DLD1 (cell line): ENCODE results near the gene FECH.
"Not testable (repeated sequence)": the region's sequence is repeated elsewhere in the genome, so short reads cannot be mapped to it uniquely, and the experiment has no call there.

Source experiments
- in situ Hi-C: cut with HindIII; loops from 2 replicates; pipeline ENCODE4 v1.10.0; 2017; ENCODE audit warnings: low sequenced_read_pairs

Gene FECH, protein sequence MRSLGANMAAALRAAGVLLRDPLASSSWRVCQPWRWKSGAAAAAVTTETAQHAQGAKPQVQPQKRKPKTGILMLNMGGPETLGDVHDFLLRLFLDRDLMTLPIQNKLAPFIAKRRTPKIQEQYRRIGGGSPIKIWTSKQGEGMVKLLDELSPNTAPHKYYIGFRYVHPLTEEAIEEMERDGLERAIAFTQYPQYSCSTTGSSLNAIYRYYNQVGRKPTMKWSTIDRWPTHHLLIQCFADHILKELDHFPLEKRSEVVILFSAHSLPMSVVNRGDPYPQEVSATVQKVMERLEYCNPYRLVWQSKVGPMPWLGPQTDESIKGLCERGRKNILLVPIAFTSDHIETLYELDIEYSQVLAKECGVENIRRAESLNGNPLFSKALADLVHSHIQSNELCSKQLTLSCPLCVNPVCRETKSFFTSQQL

DNA sequence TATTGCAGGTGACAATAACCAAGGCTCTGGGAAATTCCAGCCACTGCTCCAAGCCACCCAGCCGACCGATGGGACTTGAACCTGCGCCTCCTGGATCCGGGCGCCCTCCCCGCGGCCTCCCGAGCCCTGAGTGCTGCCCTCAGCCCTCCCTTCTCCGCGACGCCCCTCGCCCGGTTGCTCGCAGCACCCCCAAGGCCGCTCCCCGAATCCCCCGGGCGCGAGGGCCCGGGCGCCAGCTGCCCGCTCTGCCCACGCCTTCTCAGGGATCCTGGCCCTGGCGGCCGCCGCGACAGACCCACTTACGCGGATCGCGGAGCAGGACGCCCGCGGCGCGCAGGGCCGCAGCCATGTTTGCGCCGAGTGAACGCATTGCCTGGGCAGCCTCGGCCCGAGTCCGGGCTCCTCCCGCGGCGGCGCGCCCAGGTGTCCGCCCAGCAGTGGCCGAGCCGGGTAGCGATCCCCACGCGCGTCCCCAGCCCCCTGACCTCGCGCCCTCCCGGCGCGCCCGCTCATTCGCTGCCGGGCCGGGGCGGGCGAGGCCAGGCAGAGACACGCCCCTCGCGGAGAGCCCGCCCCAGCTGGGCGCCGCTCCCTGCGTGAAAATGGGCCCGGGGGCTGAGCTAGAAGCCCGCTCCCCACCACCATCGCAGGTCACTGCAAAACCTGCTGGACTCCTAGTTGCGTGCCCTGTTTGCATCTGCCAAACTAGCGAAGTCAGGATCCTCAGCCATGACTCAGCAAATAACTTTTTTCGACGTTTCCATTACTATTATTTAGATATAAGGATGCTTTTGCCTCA, at the start of gene FECH:
TSS of gene FECH (minus strand) at position 452 of the 799 bp plus-strand sequence. CDS start at position 370, 82 bp downstream.
- in situ Hi-C loops = no loop called here

DNA sequence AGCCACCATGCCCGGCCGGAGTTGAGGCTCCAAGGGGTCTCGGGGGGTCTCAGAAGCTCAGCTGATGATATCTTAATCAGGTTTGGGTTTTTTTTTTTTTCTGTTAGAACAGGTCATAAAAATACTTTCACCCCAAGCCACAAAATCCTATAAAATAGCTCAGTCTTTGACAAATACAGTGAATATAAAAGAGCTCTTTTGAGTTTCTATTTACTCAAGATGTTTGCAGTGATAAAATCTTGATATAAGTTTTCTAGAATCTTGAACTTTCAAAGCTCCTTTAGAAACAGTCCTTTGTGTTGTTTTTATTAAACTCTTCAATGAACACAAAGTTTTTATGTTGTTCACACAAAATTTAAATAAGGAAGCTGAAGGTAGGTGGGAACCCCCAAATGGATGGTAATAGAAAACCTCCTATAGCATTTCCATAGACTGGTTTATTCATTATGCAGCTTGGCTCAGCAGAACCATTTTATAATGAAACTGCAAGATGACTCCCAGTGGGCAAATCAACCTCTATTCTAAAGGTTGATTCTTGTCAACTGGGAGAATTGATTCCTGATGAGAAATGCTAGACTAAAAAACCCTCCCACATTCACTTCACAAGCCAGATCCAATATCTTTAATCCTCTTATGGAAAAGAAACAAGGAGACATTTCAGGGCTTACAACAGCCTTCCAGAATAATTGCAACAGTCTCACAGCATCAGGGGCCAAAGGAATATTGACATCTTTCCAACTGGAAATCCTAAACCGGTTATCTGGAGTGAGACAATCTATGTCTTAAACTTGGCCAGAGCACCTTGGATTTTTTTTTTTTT, 48.7 kb upstream of the FECH start:
- in situ Hi-C loops = no loop called here

DNA sequence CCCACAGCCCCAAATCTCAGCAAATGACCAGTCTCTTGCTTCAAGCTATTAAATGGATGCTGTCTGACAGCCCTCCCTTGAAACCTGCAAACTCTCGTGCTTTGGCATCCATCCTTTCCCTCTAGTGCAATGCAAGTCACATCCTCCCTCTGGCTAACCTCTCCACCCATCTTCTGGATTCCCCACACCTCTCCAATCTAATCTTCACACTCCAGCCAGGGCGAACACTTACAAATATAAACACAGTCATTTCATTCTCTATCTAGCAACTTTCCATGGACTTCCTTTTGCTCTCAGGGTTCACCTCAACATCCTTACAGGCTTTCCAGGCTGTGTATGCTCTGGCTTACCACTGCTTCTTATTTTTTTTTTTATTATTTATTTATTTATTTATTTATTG, 45.2 kb upstream of the FECH start:
- in situ Hi-C loops = no loop called here

DNA sequence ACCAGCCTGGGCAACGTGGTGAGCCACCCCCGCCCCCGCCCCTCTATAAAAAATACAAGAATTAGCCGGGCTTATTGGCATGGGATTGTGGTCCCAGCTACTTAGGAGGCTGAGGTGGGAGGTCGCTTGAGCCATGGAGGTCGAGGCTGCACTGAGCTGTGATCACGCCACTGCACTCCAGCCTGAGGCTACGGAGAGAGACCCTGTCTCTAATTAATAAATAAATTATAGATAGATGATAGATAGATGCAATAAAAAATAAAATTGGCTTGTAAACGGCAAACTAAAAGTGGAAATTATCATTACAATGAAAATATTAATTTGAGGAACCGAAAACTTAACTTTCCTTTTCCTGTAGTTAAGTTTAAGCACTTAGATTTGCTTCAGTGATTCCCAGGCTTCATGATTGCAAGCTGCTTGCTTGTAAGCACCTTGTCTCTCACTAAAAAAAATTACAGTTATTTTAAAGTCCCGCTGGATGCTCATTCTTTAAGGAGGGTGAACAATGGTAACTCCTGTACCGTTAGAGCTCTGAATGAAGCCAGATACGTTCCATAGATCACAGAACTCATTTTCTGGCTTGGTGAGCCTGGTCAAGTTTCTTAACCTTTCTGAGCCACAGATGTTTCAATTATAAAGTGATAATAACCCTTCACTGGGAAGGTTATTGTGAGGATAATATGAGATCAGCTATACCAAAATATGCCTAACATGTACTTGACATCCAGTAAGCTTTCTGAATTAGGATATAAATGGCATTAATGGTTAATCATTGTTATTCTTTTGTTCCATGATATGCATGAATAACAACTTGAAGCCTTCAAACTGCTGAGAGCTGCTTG, 44.5 kb upstream of the FECH start:
- in situ Hi-C loops = no loop called here

DNA sequence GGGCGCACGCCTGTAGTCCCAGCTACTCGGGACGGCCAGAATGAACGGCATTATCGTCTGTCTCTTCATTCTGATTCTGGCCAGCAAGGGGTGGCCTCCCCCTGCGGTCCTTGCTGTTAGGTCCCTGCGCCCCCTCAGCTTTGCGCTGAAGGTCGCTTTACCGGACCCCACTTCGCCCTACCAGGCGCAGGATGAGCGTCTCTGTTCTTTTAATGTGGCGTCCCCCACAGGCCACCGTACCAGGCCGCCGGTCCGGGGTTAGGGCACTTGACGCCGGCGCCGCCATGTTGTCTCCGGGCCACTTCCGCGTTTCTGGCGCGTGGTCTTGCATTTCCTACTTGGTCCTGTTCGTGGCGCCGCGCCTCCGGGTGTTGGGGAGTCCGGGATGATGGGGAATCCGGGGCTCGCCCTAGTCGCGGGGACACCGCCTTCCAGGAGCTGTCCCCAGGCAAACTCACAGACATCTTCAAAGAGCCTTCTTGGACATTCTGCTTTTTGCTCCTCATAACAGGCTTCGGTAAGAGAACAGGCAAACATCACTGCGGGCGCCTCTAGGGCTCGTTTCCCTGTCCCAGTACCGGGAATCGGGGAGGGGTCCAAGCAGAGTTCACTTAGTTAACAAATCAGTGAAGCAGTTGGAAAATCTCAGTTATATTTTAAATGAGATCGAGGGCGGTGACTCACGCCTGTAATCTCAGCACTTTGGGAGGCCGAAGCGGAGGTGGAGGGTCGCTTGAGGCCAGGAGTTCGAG, 43.7 kb upstream of the FECH start:
- in situ Hi-C loops = no loop called here

DNA sequence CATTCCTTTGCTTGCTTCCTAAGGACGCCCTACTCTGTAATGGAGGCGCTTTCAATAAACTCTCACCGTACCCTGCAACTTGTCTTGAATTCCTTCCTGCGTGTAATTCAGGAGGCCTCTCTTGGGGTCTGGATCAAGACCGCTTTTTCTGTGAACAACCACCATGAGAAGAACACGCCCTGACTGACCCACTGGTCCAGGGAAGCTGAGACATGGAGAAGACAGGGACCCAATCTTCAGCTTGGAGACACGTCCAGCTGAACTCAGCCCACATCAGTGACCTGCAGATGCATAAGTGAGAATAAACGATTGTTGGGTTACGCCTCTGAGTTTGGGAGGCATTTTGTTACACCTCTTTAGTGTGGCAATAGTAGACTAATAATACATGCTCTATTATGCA, 42.9 kb upstream of the FECH start:
- in situ Hi-C loops = no loop called here

DNA sequence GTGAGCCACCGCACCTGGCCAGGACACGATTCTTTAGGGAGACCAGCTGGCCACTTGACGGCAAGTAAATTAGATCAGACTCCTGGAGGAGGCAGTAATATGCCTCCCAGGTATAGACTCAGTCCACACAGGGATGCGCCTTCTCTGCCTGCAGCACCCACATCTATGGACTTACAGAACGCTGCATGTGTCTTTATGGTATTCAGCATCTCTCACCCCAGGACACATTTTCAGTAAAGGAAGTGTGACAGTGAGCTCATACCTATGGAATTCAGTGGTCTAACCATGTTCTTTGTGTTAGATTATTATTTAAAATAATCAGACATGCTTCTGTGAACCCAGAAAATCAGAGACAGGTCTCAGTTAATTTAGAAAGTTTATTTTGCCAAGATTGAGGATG, 41.0 kb upstream of the FECH start:
- in situ Hi-C loops = no loop called here

DNA sequence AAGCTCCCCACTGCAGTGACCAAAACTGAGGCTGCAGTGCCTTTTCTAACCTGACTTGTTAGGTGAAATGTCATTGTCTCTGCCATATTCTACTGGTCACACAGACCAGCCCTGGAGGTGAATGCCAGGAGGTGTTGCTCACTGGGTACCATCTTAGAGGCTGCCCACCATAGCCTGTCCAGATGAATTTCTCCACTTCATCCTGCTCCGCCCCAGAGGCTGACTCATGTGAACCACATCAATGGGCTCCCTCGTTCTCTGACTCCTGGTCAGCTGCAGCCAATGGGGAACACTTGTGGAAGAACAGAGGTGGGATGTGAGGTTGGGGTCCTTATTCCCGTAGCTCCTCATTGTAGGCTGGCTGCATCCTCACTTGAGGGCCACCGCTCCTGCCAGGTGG, 38.5 kb upstream of the FECH start:
- in situ Hi-C loops = no loop called here

DNA sequence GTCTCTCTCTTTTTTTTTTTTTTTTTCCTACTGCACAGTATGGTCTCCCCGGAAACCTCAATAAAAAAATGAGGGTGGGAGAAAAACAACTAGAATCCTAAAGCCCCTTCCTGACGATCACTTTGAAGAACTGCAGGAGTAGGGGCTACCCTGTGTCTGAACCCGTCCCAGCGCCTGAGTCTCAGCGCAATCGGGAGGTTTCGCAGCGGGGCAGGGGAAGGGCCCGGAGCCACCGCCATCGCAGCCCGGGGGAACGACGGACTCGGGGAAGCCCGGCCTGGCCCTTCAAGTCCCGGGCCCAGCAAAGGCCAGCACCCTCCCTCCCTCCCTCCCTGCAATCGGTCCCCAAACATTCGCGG, 34.7 kb upstream of the FECH start:
- in situ Hi-C loops = no loop called here

DNA sequence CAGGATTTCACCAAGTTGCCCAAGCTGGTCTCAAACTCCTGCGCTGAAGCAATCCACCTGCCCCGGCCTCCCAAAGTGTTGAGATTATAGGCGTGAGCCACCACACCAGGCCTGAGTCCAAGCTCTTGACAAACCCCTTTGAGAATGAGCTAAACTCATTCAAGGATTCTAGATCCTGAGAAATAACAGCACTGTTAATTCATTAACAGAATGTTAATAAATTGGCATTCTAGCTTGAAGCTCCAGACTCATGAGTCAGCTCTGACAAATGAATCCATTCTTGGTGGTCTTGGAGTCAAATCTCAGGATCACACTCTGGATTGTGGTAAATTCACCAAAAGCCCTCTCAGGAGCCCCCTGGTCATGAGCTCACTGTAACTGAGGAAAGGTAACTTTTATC, 33.4 kb upstream of the FECH start:
- in situ Hi-C loops = no loop called here

DNA sequence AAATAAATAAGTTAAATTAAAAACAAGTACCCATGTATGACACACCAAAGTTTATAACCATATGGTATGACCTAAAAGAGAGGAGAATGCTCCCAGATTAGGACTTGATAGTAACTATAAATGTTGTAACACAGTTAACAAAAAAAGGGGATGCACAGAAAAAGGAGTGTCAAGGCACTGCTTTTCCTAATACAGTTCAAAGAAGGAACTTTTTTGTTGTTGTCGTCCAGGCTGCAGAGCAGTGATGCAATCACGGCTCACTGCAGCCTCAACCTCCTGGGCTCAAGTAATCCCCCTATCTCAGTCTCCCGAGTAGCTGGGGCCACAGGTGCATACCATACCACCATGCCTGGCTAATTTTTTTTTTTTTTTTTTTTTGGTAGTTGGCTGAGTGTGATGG, 32.4 kb upstream of the FECH start:
- in situ Hi-C loops = no loop called here

DNA sequence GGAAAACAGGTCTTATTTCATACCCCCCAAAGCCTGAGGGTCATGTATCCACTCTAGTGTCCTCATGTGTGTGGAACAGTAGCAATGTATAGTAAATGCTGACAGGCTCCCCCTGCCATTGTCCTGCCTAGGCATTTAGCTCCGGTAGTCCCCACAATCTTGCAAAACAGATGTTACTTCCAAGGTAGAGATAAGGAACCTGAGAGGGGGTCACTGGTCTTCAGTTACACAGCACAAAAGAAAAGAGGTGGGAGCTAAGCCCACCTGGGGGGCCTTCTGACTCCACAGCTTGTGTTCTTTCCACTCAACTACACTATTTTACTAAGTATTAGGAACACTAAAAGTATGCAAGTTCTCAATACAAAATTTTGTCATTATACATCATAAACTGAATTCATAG, 17.4 kb upstream of the FECH start:
- in situ Hi-C loops = no loop called here

DNA sequence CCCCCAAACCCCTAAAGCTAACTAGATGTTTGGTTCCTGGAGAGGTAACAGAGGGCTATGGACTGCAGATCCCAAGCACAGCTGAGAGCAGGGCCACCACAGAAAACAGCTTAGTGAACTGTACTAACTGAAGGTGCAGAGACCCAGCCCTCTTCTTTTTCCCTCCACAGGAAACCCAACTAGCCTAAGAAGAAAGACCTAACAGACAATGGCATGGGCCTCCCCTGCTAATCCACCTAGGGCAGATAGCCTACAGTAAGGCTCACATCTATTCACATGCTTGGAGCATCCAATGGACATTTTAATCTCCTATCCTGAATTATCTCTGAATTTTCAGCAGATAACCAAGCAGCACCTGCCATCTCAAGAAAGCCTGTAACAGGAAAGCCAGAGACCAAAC, 8.8 kb upstream of the FECH start:
- in situ Hi-C loops = no loop called here

DNA sequence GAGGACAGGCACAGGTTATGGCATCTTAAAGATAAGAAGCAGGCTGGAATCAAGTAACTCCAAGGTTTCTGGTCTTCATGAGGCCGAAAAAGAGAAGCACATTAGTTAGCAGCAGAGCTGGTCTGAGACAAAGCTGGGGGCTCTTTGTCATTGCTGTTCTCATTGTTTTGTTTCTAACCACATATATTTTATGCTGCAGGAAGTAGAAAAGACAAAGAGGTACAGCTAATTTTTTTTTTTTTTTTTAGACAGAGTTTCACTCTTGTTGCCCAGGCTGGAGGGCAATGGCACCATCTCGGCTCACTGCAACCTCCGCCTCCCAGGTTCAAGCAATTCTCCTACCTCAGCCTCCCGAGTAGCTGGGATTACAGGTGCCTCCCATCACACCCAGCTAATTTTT, 6.2 kb upstream of the FECH start:
- in situ Hi-C loops = not testable (repeated sequence)

DNA sequence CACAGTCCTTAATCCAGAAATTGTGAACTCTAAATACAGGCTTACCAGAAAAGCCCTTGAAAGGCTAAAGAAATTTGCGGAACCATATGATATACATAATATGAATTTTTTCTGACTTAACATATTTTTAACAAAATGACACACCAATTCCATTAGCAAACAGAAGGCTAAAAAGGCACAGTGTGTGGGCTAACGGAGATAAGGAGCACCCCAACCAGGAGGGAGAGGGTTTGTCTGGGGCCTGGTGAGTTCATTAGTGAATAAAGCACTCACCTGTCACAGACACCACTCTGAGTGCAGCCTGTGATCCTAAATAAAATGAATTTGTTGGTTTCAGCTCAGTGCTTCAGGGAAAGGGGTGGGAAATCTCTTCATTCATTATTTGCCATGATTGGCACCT, 2.7 kb upstream of the FECH start:
- in situ Hi-C loops = no loop called here

DNA sequence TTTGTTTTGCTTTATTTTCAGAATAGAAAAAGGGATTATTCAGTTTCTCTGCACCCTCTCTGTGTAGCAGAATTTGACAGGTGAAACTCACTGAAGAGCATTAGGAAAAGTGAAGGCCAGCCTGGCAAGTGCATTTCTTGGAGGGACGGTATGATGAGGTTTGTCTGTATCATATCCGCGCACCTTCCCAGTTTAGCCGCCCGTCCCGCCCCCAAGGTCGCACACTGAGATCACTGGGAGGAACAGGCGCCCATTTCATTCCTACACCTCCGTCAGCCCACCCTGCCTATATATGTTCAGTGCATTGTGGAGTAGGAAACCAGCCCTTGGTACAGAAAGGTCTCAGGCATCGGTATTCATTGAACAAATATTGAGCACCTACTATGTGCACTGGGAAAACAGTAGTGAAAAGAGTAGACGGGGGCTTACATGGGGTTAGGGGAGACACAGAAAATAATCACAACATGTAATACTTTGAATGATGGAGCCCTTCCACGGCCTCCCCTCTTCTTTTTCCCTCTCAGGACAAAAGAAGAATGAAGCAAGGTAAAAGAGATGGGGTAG, 678 bp upstream of the FECH start:
- in situ Hi-C loops = no loop called here

DNA sequence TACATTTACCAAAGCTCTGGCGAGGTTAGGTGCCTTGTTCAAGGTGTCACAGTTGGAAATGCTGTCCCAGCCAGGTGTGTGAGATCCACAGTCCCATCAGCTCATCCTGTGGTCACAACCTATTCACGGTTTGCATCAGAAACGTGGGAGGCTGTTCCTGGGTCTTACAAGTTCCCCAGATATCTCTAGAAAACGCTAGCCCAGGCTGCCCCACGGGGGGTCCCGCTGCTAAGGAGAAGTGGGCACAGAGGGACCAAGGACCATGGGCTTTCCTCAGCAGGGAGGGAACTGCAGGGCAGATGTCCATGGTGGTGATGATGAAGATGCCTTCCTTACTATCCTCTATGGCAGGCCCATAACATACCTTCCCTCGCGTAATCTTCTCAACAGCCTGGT, 649 bp downstream of the FECH start:
- in situ Hi-C loops = no loop called here

DNA sequence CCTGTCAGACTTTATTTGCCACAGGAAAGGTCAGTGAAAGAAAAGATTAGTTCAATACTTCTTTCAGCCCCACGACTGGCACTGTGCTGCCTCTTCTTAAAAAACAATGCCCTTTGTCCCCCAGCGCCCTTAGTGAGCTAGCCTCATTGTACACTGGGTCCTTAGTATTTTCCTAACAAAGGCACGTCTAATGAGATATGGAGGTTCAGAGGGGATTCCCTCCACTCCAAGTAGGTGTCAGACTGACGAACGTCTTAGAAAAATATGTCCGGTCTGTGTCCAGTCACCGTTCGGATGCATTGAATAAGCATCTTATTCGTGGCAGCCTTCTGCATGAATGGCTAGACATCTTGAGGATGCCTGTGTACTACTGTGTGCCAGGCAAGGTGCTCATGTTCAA, 1.1 kb downstream of the FECH start:
- in situ Hi-C loops = no loop called here

DNA sequence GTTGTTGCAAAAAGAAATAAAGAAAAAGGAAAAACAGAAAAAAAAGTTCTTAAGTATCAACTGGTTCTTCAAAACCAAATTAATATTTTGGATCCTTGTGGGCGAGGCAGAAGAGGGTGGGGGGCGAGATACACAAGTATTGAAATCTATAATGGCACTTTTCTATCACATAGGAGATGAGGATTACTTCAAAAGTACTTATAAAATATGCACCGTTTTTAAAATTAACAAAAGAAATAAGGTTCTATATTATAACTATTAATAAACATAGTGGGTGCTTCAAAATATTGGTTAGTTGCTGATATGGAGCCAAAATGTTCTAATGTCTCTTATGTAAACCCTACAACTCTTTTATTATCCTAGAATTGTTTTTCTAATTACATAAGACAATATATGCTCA, 2.1 kb downstream of the FECH start:
- in situ Hi-C loops = no loop called here
